ENCODE measurements around the gene CLK3. TPM values are rescaled to one million over a fixed set of nuclear protein-coding genes. Genes with fewer than 3 reads are reported as not detected.

The CLK3 gene
- total and polyA plus RNA-seq, 2 of the 8 experiments (the other 6 are each of a cell fraction or from before 2014, with no cell fraction given): 43.5 to 67.3 TPM

DNA sequence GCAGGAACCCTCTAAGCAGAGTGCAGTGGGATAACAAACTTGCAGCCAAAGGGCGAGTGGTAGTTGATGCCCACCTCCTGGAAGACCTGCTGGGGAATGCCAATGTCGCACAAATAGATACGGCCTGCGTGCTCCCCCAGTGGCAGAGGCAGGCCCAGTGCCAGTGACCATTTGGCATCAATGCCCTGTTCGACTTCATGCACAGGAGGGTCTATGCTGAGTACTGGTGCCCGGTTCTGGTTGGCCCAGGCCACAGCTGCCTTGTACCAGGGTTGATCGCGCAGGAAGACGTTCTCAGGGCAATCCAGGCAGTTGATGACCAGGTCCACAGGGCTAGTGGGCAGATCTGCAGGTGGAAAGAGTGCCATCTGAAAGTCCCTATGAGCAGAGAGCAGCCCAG is 17.0 kb downstream of the CLK3 start:
- no peak overlapping the region for H3K4ac ChIP-seq (replicated peaks; ENCODE audit: insufficient read length, low read depth, low read length)
- H3K27ac ChIP-seq (ENCODE audit: low read depth, low read length): no peak overlapping the region
- H2AFZ ChIP-seq (ENCODE audit: low read length): no peak overlapping the region
- no peak overlapping the region for H3K18ac ChIP-seq (ENCODE audit: extremely low read depth, low read length)
- H2BK15ac ChIP-seq (ENCODE audit: low read length): no peak overlapping the region
- no peaks in the 10 kb centered on the region for H3K4me1 ChIP-seq (replicated peaks in 1 of 4; ENCODE audit: control insufficient read depth in 3 of 4, insufficient read depth in 4 of 4, low read length in 3 of 4)
- no peak overlapping the region for H4K91ac ChIP-seq (replicated peaks; ENCODE audit: insufficient read length, low read length)
- no peak overlapping the region for H2BK12ac ChIP-seq (ENCODE audit: low read depth, low read length)
- H3K23ac ChIP-seq (ENCODE audit: insufficient read length): no peak overlapping the region
- H3K4me3 ChIP-seq (ENCODE audit: extremely low read depth in 1 of 4, insufficient read depth in 2 of 4, low read depth in 3 of 4, low read length in 4 of 4): no peak overlapping the region
- H3K36me3 ChIP-seq (ENCODE audit: control insufficient read depth in 2 of 4, insufficient read depth in 4 of 4, low read length in 3 of 4): peaks cover 21 to 36% (median 27%) of the 10 kb centered on the region in 4 experiments
- no peak overlapping the region for H2BK5ac ChIP-seq (ENCODE audit: low read depth, low read length)
- no peaks in the 10 kb centered on the region for H3K23me2 ChIP-seq (ENCODE audit: low read depth, low read length)
- no peak overlapping the region for H3K14ac ChIP-seq (ENCODE audit: insufficient read length)
- FAIRE-seq: no peak
- H4K8ac ChIP-seq (ENCODE audit: extremely low read depth, insufficient read depth, low read length): no peak overlapping the region
- no peak overlapping the region for H2BK120ac ChIP-seq (replicated peaks; ENCODE audit: low read depth, low read length)
- H3K9me3 ChIP-seq (ENCODE audit: insufficient read depth in 2 of 2, low read depth in 1 of 2, low read length in 1 of 2): no peaks in the 10 kb centered on the region
- no peaks in the 10 kb centered on the region for H3K79me2 ChIP-seq (ENCODE audit: control insufficient read depth in 1 of 2, insufficient read depth in 2 of 2, low read length in 2 of 2)
- no peak for DNase-seq (ENCODE audit: low read depth in 1 of 2, low spot score in 2 of 2)
- no peaks in the 10 kb centered on the region for H3K79me1 ChIP-seq (ENCODE audit: low read depth, low read length)
- TF ChIP-seq SIN3A (conservative IDR thresholded peaks at IDR 0.05 in 1 of 2, IDR thresholded peaks at IDR 0.05 in 1 of 2; ENCODE audit: low read depth in 1 of 2, low read length in 2 of 2) (no peak), RNF2 (IDR thresholded peaks at IDR 0.05; ENCODE audit: borderline replicate concordance, low read depth, low read length, missing control alignments, poor library complexity, severe bottlenecking) (no peak), SP4 (IDR thresholded peaks at IDR 0.05; ENCODE audit: low read length) (no peak), RBBP5 (IDR thresholded peaks at IDR 0.05; ENCODE audit: borderline replicate concordance, low read depth, low read length) (no peak)
- TF ChIP-seq, protein P1, sequence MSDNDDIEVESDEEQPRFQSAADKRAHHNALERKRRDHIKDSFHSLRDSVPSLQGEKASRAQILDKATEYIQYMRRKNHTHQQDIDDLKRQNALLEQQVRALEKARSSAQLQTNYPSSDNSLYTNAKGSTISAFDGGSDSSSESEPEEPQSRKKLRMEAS (IDR thresholded peaks at IDR 0.05): no peak
- H2AK5ac ChIP-seq (ENCODE audit: low read depth, low read length): no peak overlapping the region
- H3K9ac ChIP-seq (replicated peaks in 1 of 4; ENCODE audit: extremely low read depth in 1 of 4, low read depth in 3 of 4, low read length in 3 of 4): no peak overlapping the region
- no peak overlapping the region for H2BK20ac ChIP-seq (ENCODE audit: low read length)
- no peak overlapping the region for H3K56ac ChIP-seq (replicated peaks; ENCODE audit: insufficient read length, low read depth, low read length)
- no peak overlapping the region for H3K4me2 ChIP-seq (ENCODE audit: insufficient read depth in 1 of 2, low read depth in 2 of 2, low read length in 2 of 2)
- H4K20me1 ChIP-seq (replicated peaks in 1 of 2; ENCODE audit: control insufficient read depth in 1 of 2, insufficient read depth in 2 of 2, low read length in 2 of 2): peaks cover 10 to 26% of the 10 kb centered on the region in 2 experiments
- POLR2A ChIA-PET (ENCODE audit: partially characterized antibody): interaction anchor here (0.8 to 8.4 kb wide), 8 partner anchors 8 to 136 kb away, joined by 3 to 81 read pairs (median 4); partner anchors contain the start of gene EDC3
- no peaks in the 10 kb centered on the region for H3K27me3 ChIP-seq (replicated peaks in 1 of 4; ENCODE audit: control insufficient read depth in 3 of 4, extremely low read depth in 1 of 4, insufficient read depth in 3 of 4, low read length in 3 of 4)
- CTCF ChIA-PET (ENCODE audit: partially characterized antibody): interaction anchor here (0.6 to 37.5 kb wide), 31 partner anchors 9 to 318 kb away, joined by 3 to 1439 read pairs (median 4); partner anchors contain the start of genes CLK3, CPLX3, CSK and CYP1A1
- WGBS, 2 experiments (ENCODE audit: extremely low coverage in 1 of 2, insufficient coverage in 1 of 2, insufficient read length in 1 of 2, insufficient replicate concordance in 2 of 2, low coverage in 1 of 2, low lambda C conversion rate in 2 of 2, missing lambda C conversion rate in 1 of 2): 97% methylated on average over 9 of the region's 9 CpGs; no CpG with 5 or more reads in 1 of the 2 experiments
- H4K5ac ChIP-seq (ENCODE audit: insufficient read length, low read depth, low read length): no peak overlapping the region

Data from H1 (cell line).